ENCODE measurements around the gene SPO11.
"Not testable (repeated sequence)": the region's sequence is repeated elsewhere in the genome, so short reads cannot be mapped to it uniquely, and the experiment has no call there.

SPO11 gene

GRCh38 chr20:57326667-57327455, 2.7 kb upstream of the SPO11 start:
- in situ Hi-C loops (cut with MboI; ENCODE audit: low pct_unique_long_range_greater_than_20kb, low sequenced_read_pairs) = no loop called here
- no peak for DNase-seq

DNA sequence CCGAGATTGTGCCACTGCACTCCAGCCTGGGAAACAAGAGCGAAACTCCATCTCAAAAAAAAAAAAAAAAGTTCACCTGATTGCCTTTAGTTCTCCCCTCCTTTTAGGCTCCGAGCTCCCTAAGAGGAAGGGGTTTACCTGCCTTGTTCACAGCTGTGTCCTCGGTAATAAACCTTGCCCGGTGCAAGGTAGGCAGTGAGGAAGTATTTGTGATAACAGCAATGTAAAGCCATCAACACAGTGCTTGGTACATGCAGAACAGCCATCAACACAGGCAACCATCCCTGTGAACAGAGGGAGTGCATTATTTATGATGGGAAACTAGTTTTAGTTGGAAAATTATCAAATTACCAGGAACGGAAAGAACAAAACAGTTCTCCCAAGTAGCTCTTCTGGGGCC, 1.8 kb upstream of the SPO11 start:
- in situ Hi-C loops (cut with MboI; ENCODE audit: low pct_unique_long_range_greater_than_20kb, low sequenced_read_pairs) = no loop called here

GRCh38 chr20:57330998-57331397, 1.4 kb downstream of the SPO11 start:
- in situ Hi-C loops (cut with MboI; ENCODE audit: low pct_unique_long_range_greater_than_20kb, low sequenced_read_pairs) = loop anchor here (10.0 kb wide), 1 partner anchor 236 kb away; no protein-coding TSS in a partner anchor
- DNase-seq = no peak

More for the DNA sequence above, 1.8 kb upstream of the SPO11 start:
- DNase-seq = no peak

DNA sequence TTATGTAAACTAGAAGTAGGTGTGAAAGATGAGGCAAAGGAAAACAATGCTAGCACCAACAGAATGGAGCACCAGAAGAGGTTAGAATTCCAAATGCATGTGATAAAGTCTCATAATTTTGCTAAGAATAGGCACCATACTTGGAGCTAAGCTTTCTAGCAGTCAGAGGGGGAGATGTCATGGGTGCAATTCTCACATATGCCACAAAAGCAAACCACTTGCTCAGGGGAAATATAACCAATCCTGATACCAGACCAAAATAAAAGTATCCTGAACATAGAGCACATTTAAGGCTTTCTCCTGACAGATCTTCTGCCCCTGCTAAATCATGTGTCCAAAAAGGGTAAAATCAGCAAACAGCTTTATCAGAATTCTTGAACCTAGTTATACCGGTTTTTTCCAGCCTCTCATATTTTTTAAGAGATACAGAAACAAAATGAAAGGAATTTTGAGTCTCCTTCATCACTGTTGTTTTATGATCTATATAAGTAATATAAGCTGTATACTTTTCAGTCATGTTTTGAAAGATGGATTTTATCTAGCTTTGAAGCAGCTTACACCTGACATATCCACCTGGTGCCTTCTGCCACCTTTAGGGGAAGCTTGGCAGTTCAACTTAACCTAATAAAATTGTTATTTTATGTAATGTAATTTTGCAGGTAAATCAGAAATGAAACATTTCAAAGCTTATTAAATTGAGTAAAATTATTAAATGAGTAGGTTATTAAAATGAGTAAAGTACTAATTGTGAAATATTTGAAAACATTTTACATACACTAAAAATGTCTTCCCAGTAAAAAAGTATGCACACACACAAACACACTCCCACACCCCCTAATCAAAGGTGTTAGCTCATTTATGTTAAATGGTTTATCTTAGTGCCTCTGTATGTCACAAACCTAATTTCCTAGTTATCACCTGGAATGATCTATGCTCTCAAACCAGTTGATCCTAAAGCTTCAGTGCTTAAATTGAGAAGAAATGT, 2.8 kb downstream of the SPO11 start:
- DNase-seq = no peak
- in situ Hi-C loops (cut with MboI; ENCODE audit: low pct_unique_long_range_greater_than_20kb, low sequenced_read_pairs) = loop anchor here (10.0 kb wide), 1 partner anchor 238 kb away; no protein-coding TSS in a partner anchor

DNA sequence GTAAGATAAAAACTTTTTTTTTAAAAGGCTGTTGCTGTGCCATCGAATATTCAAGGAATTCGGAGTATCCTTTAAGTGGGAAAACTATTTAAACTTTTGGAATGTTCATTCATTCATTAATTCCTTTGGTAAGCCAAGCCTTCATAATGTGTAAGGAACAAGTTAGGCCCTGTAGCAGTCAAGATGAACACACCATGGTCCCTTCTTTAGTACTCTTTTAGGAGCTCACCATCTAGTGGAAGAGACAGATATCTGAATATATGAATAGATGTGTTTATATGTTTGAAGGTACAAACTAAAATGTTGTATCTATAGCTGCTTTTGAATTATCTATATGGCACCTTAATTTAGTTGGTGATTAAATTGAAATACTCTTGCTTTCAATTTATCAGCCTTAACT, 5.8 kb downstream of the SPO11 start:
- in situ Hi-C loops (cut with MboI; ENCODE audit: low pct_unique_long_range_greater_than_20kb, low sequenced_read_pairs) = loop anchor here (10.0 kb wide), 1 partner anchor 241 kb away; no protein-coding TSS in a partner anchor
- DNase-seq = no peak

DNA sequence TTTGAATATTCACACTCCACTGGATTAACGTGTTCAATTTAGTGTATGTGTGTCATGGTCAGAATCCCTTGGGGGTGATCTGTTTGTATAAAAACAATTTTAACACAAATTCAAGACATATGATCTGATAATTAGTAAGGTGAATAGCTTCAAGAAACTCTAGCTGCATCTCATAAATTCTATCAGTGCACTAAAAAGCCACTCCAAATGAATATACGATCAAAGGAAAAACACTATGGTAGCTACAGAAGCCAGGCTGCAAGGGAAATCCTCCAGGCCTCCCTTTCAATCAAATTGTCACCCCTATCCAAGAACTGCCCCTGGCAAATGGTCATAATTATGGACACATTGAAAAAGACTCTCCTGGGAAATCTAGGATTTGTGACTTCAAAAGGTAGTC, 12.1 kb downstream of the SPO11 start:
- in situ Hi-C loops (cut with MboI; ENCODE audit: low pct_unique_long_range_greater_than_20kb, low sequenced_read_pairs) = no loop called here
- DNase-seq = no peak

DNA sequence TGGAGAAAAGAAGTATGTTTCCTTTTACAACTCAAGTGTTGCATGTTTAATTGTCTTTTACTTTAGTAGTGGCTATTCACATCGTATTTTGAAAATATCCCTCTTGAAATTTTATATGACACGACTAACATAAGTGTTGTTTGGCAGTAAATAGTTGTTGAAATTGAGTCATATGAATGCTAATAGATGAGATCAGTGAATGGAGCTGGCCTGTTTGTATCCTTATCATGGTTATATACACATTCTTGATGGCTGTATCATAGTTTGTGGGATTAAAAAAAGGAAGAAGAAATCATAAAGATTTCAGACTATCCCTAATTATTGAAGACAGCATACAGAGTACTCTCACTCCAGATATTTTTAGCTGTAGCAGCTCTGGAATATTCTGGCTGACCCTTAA, 13.2 kb downstream of the SPO11 start:
- in situ Hi-C loops (cut with MboI; ENCODE audit: low pct_unique_long_range_greater_than_20kb, low sequenced_read_pairs) = no loop called here
- DNase-seq = no peak

GRCh38 chr20:57346477-57346876, 16.9 kb downstream of the SPO11 start:
- DNase-seq = peak; percentile 70
- in situ Hi-C loops (cut with MboI; ENCODE audit: low pct_unique_long_range_greater_than_20kb, low sequenced_read_pairs) = no loop called here

DNA sequence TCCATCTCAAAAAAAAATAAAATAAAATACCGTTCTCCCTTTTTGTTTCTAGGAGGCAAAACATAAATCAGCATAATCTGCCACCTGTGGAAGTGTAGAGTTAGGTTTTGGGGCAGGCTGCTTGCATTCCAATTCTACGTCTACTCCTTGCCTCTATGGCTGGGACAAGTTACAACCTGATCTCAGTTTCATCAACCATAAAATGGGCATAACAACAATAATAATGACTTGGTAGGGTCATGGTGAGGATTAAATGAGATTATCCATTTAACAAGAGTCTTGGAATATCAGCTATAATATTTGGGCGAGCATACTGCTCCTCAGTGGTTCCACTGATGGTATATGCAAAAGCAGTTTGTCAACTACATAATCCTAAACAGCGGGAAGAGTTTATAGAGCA, 17.8 kb downstream of the SPO11 start:
- no peak for DNase-seq
- in situ Hi-C loops (cut with MboI; ENCODE audit: low pct_unique_long_range_greater_than_20kb, low sequenced_read_pairs) = no loop called here

DNA sequence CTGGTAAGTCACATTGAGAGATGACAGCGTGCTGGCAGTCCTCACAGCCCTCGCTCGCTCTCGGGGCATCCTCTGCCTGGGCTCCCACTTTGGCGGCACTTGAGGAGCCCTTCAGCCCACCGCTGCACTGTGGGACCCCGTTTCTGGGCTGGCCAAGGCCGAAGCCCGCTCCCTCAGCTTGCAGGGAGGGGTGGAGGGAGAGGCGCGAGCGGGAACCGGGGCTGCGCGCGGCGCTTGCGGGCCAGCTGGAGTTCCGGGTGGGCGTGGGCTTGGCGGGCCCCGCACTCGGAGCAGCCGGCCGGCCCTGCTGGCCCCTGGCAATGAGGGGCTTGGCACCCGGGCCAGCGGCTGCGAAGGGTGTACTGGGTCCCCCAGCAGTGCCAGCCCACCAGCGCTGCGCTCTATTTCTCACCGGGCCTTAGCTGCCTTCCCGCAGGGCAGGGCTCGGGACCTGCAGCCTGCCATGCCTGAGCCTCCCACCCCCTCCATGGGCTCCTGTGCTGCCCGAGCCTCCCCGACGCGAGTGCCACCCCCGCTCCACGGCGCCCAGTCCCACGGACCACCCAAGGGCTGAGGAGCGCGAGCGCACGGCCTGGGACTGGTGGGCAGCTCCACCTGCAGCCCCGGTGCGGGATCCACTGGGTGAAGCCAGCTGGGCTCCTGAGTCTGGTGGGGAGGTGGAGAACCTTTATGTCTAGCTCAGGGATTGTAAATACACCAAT, 18.8 kb downstream of the SPO11 start:
- in situ Hi-C loops (cut with MboI; ENCODE audit: low pct_unique_long_range_greater_than_20kb, low sequenced_read_pairs); DNase-seq: not testable (repeated sequence)

DNA sequence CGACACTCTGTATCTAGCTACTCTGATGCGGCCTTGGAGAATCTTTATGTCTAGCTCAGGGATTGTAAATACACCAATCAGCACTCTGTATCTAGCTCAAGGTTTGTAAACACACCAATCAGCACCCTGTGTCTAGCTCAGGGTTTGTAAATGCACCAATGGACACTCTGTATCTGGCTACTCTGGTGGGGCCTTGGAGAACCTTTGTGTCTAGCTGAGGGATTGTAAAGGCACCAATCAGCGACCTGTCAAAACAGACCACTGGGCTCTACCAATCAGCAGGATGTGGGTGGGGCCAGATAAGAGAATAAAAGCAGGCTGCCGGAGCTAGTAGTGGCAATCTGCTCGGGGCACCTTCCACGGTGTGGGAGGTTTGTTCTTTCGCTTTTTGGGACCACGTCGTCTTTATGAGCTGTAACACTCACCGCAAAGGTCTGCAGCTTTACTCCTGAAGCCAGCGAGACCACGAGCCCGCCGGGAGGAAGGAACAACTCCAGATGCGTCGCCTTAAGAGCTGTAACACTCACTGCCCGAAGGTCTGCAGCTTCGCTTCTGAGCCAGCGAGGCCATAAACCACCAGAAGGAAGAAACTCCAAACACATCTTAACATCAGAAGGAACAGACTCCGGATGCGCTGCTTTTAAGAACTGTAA, 19.4 kb downstream of the SPO11 start:
- DNase-seq; in situ Hi-C loops (cut with MboI; ENCODE audit: low pct_unique_long_range_greater_than_20kb, low sequenced_read_pairs): not testable (repeated sequence)

DNA sequence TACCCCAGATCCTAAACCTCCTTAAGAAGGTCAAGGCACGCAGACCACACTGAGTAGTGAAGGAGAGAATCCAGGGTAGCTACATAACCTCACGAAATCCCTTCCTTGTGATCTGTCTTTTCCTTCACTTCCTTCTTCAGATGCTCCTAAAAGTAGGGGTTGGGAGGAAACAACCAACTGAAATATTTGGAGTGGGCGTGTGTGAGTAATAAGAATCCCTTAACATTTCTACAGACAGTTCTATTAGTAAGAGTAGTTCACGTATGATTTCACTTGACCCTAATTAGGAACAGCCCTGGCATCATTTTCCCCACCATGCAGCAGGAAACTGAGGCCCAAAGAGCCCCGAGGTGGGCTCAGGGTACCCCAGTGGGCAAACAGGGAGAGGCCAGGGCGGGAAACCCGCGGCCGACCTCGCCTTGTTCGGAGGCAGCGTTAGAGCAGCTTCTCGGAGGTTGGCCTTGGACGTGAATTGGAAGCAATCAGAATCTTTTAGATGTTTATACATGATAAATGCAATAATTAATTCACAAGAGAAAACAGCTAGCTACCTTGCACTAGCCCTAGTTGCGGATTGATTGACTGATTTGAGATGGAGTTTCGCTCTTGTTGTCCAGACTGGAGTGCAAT, 20.6 kb downstream of the SPO11 start:
- no peak for DNase-seq
- in situ Hi-C loops (cut with MboI; ENCODE audit: low pct_unique_long_range_greater_than_20kb, low sequenced_read_pairs) = no loop called here

DNA sequence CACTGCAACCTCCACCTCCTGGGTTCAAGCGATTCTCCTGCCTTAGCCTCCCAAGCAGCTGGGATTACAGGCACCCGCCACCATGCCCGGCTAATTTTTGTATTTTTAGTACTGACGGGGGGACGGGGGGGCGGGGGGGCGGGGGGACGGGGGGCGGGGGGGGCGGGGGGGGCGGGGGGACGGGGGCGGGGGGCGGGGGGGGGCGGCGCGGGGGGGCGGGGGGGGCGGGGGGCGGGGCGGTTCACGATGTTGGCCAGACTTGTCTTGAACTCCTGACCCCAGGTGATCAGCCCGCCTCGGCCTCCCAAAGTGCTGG, 21.1 kb downstream of the SPO11 start:
- DNase-seq; in situ Hi-C loops (cut with MboI; ENCODE audit: low pct_unique_long_range_greater_than_20kb, low sequenced_read_pairs): not testable (repeated sequence)

DNA sequence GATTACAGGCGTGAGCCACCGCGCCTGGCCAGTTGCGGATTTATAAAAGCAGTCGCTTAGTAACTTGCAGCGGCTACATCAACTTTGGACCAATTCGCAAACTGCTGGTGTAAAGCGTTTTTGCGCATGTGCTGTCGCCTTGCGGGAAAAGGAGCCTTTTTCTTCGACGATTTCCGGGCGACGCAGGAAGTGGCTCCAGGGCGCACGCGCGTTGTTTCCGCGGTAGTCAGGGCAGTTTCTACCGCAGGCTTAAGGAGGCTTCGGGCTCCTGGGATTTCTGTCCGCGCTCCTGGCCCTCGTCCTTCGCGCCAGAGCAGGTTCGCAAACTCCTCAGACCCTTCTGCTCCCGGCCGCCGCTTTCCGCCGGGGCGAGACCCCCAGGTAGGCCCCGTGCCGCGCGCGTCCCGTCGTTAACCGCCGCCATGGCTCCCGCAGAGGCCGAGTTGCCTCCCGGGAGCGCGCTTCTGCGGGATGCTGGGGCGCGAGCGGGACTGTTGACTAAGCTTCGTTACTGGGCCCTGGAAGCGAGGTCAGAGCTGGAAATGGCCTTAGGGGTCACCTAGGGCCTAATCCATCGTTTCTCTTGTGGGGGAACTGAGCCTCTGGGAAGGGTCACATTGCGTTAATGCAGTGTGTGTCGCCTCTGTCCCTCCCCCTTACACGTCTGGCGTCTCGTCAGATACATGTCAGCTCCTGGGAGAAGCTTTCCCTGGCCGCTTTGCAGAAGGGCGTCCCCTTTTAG, 21.6 kb downstream of the SPO11 start, which contains the start of gene RAE1:
Gene RAE1, plus strand, starts transcription at position 214 of the 742 bp plus-strand sequence. CDS start 2,784 bp downstream, outside the sequence.
- in situ Hi-C loops (cut with MboI; ENCODE audit: low pct_unique_long_range_greater_than_20kb, low sequenced_read_pairs) = no loop called here
- peak; percentile 88 for DNase-seq

- in situ Hi-C loops (cut with MboI; ENCODE audit: low pct_unique_long_range_greater_than_20kb, low sequenced_read_pairs) = no loop called here
Observed at GRCh38 chr20:57352305-57352704, 22.7 kb downstream of the SPO11 start.

GRCh38 chr20:57353351-57353750, 23.7 kb downstream of the SPO11 start:
- DNase-seq = no peak
- in situ Hi-C loops (cut with MboI; ENCODE audit: low pct_unique_long_range_greater_than_20kb, low sequenced_read_pairs) = no loop called here

More at GRCh38 chr20:57352305-57352704, 22.7 kb downstream of the SPO11 start:
- DNase-seq = no peak

GRCh38 chr20:57361517-57361916, 31.9 kb downstream of the SPO11 start:
- in situ Hi-C loops (cut with MboI; ENCODE audit: low pct_unique_long_range_greater_than_20kb, low sequenced_read_pairs) = no loop called here

DNA sequence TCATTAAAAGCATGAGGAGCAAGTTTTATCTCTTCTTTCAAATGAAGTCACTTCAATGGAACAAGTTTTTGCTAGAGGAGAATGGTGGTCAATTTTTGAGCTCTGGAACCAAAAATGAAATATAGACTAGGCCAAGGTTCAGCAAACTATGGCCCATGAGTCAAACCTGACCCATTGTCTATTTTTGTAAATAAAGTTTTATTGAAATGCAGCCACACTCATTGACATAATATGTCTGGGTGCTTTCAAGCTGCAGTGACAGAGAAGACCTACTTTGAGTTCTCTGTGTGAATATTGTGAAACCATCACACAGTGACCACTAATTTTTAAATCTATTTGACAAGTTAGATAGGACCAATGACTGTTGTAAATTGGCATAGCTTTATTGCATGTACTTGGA, 34.8 kb downstream of the SPO11 start:
- in situ Hi-C loops (cut with MboI; ENCODE audit: low pct_unique_long_range_greater_than_20kb, low sequenced_read_pairs) = no loop called here
- no peak for DNase-seq

More at GRCh38 chr20:57361517-57361916, 31.9 kb downstream of the SPO11 start:
- no peak for DNase-seq
